Neural progenitor cell (in vitro differentiated cells): ENCODE results near the gene ANKRD11. TPM values are rescaled to one million over a fixed set of nuclear protein-coding genes. Genes with fewer than 3 reads are reported as not detected.

Source experiments
- DNase-seq: peaks from one replicate; pipeline ENCODE4 v3.0.0-alpha.2; 2016; ENCODE audit warnings: low spot score
- H2AFZ ChIP-seq: fragments of 200-600 bp; sonication (generic); replicated peaks from 2 replicates; pipeline ENCODE4 v1.6.1; 2016; ENCODE audit warnings: antibody characterized with exemption
- H3F3A ChIP-seq: fragments of 200-600 bp; sonication (generic); 2 replicates; pipeline ENCODE4 v1.6.1; 2016; ENCODE audit warnings: antibody characterized with exemption, low read depth
- H3K27ac ChIP-seq: fragments of 200-600 bp; sonication (generic); 2 replicates; pipeline ENCODE4 v1.5.1; 2016; ENCODE audit warnings: mild to moderate bottlenecking
- H3K27me3 ChIP-seq: fragments of 200-600 bp; sonication (generic); 2 replicates; pipeline ENCODE4 v1.6.1; 2016; ENCODE audit warnings: mild to moderate bottlenecking, moderate library complexity
- H3K36me3 ChIP-seq: fragments of 200-600 bp; sonication (generic); 2 replicates; pipeline ENCODE4 v1.5.1; 2016
- H3K4me1 ChIP-seq: fragments of 200-600 bp; sonication (generic); 2 replicates; pipeline ENCODE4 v1.6.1; 2016; ENCODE audit warnings: mixed run types
- H3K4me2 ChIP-seq: fragments of 200-600 bp; sonication (generic); 2 replicates; pipeline ENCODE4 v1.6.1; 2016
- H3K4me3 ChIP-seq: fragments of 200-600 bp; sonication (generic); 2 replicates; pipeline ENCODE4 v1.5.1; 2016
- H3K79me2 ChIP-seq: fragments of 200-600 bp; sonication (generic); 2 replicates; pipeline ENCODE4 v1.6.1; 2016; ENCODE audit warnings: low read depth
- H3K9ac ChIP-seq: fragments of 200-600 bp; sonication (generic); 2 replicates; pipeline ENCODE4 v1.6.1; 2016
- H3K9me3 ChIP-seq: fragments of 200-600 bp; sonication (generic); 2 replicates; pipeline ENCODE4 v1.5.1; 2016; ENCODE audit warnings: low read depth
- H4K20me1 ChIP-seq: fragments of 200-600 bp; sonication (generic); 2 replicates; pipeline ENCODE4 v1.6.1; 2016; ENCODE audit warnings: low read depth
- H3K27ac Mint-ChIP-seq: 3 replicates; pipeline ENCODE4 v1.8.0; 2021; ENCODE audit warnings: mixed read lengths
- H3K27me3 Mint-ChIP-seq: 2 replicates; pipeline ENCODE4 v1.8.0; 2022; ENCODE audit warnings: low read depth, mild to moderate bottlenecking, inconsistent platforms, moderate library complexity, mixed read lengths; ENCODE audit not compliant: insufficient read depth
- H3K36me3 Mint-ChIP-seq: 3 replicates; pipeline ENCODE4 v1.8.0; 2021; ENCODE audit warnings: mixed read lengths
- H3K4me1 Mint-ChIP-seq: 3 replicates; pipeline ENCODE4 v1.8.0; 2021; ENCODE audit warnings: mixed read lengths
- H3K4me3 Mint-ChIP-seq: 3 replicates; pipeline ENCODE4 v1.8.0; 2021; ENCODE audit warnings: mild to moderate bottlenecking, moderate library complexity, mixed read lengths
- H3K9me3 Mint-ChIP-seq: 3 replicates; pipeline ENCODE4 v1.8.0; 2020; ENCODE audit warnings: mixed read lengths
- CTCF ChIP-seq: fragments of 200-600 bp; sonication (generic); IDR thresholded peaks from 2 replicates; pipeline ENCODE4 v1.5.1; 2017; ENCODE audit warnings: antibody characterized with exemption, mild to moderate bottlenecking
- EZH2 ChIP-seq: fragments of 200-600 bp; sonication (generic); IDR thresholded peaks from 2 replicates; pipeline ENCODE4 v1.6.1; 2017; ENCODE audit warnings: antibody characterized with exemption, mild to moderate bottlenecking, moderate library complexity
- EZH2phosphoT487 ChIP-seq: fragments of 200-600 bp; sonication (generic); IDR thresholded peaks from 2 replicates; pipeline ENCODE4 v1.6.1; 2017; ENCODE audit warnings: antibody characterized with exemption
- total RNA-seq: library from RNA; depleted of rRNA; stranded (reverse); fragments of >200 nt; gene quantifications from 2 replicates; pipeline ENCODE4 v1.2.3, GENCODE V29; 2015; ENCODE audit warnings: low replicate concordance

ANKRD11 gene
- total RNA-seq, 1 donor from 2014 or later = 47.3 TPM

- Histone ChIP-seq H4K20me1 (peaks cover 100% of the 10 kb centered on the region), H3F3A (peaks cover 13% of the 10 kb centered on the region), H3K27ac (no peak overlapping the region), H3K4me2 (no peak overlapping the region), H3K4me3 (no peak overlapping the region), H3K9ac (no peak overlapping the region), H3K9me3 (no peaks in the 10 kb centered on the region), H3K36me3 (no peaks in the 10 kb centered on the region), H3K27me3 (no peaks in the 10 kb centered on the region), H3K4me1 (peaks cover 49% of the 10 kb centered on the region), H3K79me2 (peaks cover 100% of the 10 kb centered on the region), H2AFZ (no peak overlapping the region)
- DNase-seq = no peak
- Mint-ChIP-seq H3K4me3 (peak overlapping the region; percentile 45), H3K27ac (peak overlapping the region; percentile 46), H3K36me3 (peaks cover 3% of the 10 kb centered on the region), H3K9me3 (no peaks in the 10 kb centered on the region), H3K27me3 (peaks cover 9% of the 10 kb centered on the region), H3K4me1 (peaks cover 59% of the 10 kb centered on the region)
- no peak for TF ChIP-seq EZH2
- TF ChIP-seq EZH2phosphoT487 = no peak
- TF ChIP-seq CTCF = no peak
Observed at GRCh38 chr16:89446975-89447293, 43.4 kb downstream of the ANKRD11 start.

GRCh38 chr16:89446136-89446974 lies 44.0 kb downstream of the ANKRD11 start:
- Histone ChIP-seq H3K4me3 (no peak overlapping the region), H3K4me1 (peaks cover 49% of the 10 kb centered on the region), H3K27me3 (no peaks in the 10 kb centered on the region), H2AFZ (no peak overlapping the region), H3K27ac (no peak overlapping the region), H3K4me2 (no peak overlapping the region), H3K79me2 (peaks cover 100% of the 10 kb centered on the region), H3K36me3 (no peaks in the 10 kb centered on the region), H3K9ac (no peak overlapping the region), H3F3A (peaks cover 13% of the 10 kb centered on the region), H4K20me1 (peaks cover 100% of the 10 kb centered on the region), H3K9me3 (no peaks in the 10 kb centered on the region)
- peaks cover 12% of the 10 kb centered on the region for H3K27me3 Mint-ChIP-seq
- TF ChIP-seq CTCF (no peak), EZH2phosphoT487 (no peak), EZH2 (no peak)
- peaks cover 63% of the 10 kb centered on the region for H3K4me1 Mint-ChIP-seq
- no peaks in the 10 kb centered on the region for H3K9me3 Mint-ChIP-seq
- peak overlapping the region; percentile 53 for H3K27ac Mint-ChIP-seq
- no peak for DNase-seq
- H3K36me3 Mint-ChIP-seq = peaks cover 5% of the 10 kb centered on the region
- H3K4me3 Mint-ChIP-seq = no peak overlapping the region

- H3K79me2 ChIP-seq = peaks cover 100% of the 10 kb centered on the region
- no peak overlapping the region for H3K27ac ChIP-seq
- no peak for DNase-seq
- Mint-ChIP-seq H3K9me3 (no peaks in the 10 kb centered on the region), H3K36me3 (peaks cover 6% of the 10 kb centered on the region), H3K4me1 (peaks cover 67% of the 10 kb centered on the region), H3K4me3 (no peak overlapping the region), H3K27me3 (peaks cover 12% of the 10 kb centered on the region), H3K27ac (peak overlapping the region; percentile 83)
- no peak overlapping the region for H3K4me2 ChIP-seq
- no peaks in the 10 kb centered on the region for H3K27me3 ChIP-seq
- H3K9ac ChIP-seq = no peak overlapping the region
- peaks cover 13% of the 10 kb centered on the region for H3F3A ChIP-seq
- no peaks in the 10 kb centered on the region for H3K9me3 ChIP-seq
- H4K20me1 ChIP-seq = peaks cover 100% of the 10 kb centered on the region
- no peaks in the 10 kb centered on the region for H3K36me3 ChIP-seq
- H3K4me3 ChIP-seq = no peak overlapping the region
- H2AFZ ChIP-seq = no peak overlapping the region
- no peak for TF ChIP-seq EZH2phosphoT487
- TF ChIP-seq EZH2 = no peak
- TF ChIP-seq CTCF = no peak
- H3K4me1 ChIP-seq = peaks cover 49% of the 10 kb centered on the region
Observed at GRCh38 chr16:89445166-89445565, 45.2 kb downstream of the ANKRD11 start.
